HUES6 (cell line): ENCODE results near the gene INTS4.
"Not testable (repeated sequence)": the region's sequence is repeated elsewhere in the genome, so short reads cannot be mapped to it uniquely, and the experiment has no call there.

Experiments used
- H3K27ac ChIP-seq: 2 replicates; pipeline ENCODE4 v1.7.0; 2013; ENCODE audit warnings: low read depth, mild to moderate bottlenecking, low read length, inconsistent platforms
- H3K27me3 ChIP-seq: 2 replicates; pipeline ENCODE4 v1.6.1; 2013; ENCODE audit warnings: low read length; ENCODE audit not compliant: control insufficient read depth, insufficient read depth
- H3K36me3 ChIP-seq: 2 replicates; pipeline ENCODE4 v1.6.1; 2013; ENCODE audit warnings: low read length; ENCODE audit not compliant: control insufficient read depth, insufficient read depth
- H3K4me1 ChIP-seq: 2 replicates; pipeline ENCODE4 v1.6.1; 2013; ENCODE audit warnings: low read length; ENCODE audit not compliant: control insufficient read depth, insufficient read depth
- H3K4me3 ChIP-seq: 2 replicates; pipeline ENCODE4 v1.5.1; 2013; ENCODE audit warnings: low read depth, low read length
- H3K9ac ChIP-seq: one replicate; pipeline ENCODE4 v1.6.1; 2013; ENCODE audit warnings: mild to moderate bottlenecking, low read length
- H3K9me3 ChIP-seq: 2 replicates; pipeline ENCODE4 v1.6.1; 2013; ENCODE audit warnings: low read depth, low read length; ENCODE audit not compliant: control insufficient read depth, insufficient read depth

The INTS4 gene

GRCh38 chr11:77878247-77878646, 116.2 kb downstream of the INTS4 start:
- not testable (repeated sequence) for H3K9me3 ChIP-seq, H3K4me1 ChIP-seq, H3K27me3 ChIP-seq, H3K9ac ChIP-seq, H3K27ac ChIP-seq, H3K4me3 ChIP-seq
- H3K36me3 ChIP-seq = peaks cover 40% of the 10 kb centered on the region

DNA sequence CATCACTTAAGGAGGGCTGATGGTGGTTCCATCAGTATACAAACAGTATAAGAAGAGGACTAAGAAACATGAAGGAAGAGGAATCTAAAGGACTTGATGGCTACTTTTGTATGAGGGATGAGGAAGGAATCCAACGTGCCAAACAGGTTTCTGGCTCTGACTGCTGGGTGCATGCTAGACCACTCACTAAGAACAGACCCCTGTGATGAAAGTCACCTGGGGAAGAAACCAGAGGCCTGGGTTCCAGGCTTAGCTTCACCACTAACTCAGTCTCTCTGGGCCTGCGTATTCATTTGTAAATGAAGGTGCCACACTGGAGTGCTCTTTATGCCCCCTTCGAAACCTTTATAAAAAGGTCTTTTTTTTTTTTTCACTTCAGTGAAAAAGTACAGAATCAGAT, 118.4 kb downstream of the INTS4 start:
- H3K4me3 ChIP-seq = no peak overlapping the region
- H3K27ac ChIP-seq = no peak overlapping the region; the same call in 1 of the 2 replicates
- no peaks in the 10 kb centered on the region for H3K27me3 ChIP-seq
- no peaks in the 10 kb centered on the region for H3K9me3 ChIP-seq
- no peak overlapping the region for H3K9ac ChIP-seq
- peaks cover 37% of the 10 kb centered on the region for H3K36me3 ChIP-seq
- H3K4me1 ChIP-seq = 0 out of 2 replicates have a peak, but pooled peaks cover 5% of the 10 kb centered on the region

DNA sequence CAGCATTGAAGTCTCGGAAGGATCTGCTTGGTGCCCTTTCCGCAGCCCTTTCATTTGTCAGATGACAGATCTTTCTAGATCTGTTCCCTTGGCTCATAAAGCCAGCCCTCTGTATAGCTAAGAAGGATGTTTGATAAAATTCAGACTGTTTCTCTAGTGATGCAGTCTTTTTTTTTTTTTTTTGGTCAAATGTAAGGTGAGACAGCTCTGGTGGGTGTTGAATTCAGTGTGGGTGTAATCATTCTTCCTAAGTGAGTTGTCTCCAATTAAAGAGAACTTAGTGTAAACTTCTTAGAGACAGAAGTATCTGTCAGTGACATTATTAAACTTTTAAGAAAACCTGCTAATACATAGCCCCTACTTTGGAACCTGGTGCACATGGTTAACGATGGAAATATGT, 120.3 kb downstream of the INTS4 start:
- Histone ChIP-seq H3K9ac (no peak overlapping the region), H3K4me3 (no peak overlapping the region), H3K4me1 (0 out of 2 replicates have a peak, but pooled peaks cover 5% of the 10 kb centered on the region), H3K9me3 (no peaks in the 10 kb centered on the region), H3K36me3 (peaks cover 32% of the 10 kb centered on the region), H3K27ac (no peak overlapping the region), H3K27me3 (no peaks in the 10 kb centered on the region)

DNA sequence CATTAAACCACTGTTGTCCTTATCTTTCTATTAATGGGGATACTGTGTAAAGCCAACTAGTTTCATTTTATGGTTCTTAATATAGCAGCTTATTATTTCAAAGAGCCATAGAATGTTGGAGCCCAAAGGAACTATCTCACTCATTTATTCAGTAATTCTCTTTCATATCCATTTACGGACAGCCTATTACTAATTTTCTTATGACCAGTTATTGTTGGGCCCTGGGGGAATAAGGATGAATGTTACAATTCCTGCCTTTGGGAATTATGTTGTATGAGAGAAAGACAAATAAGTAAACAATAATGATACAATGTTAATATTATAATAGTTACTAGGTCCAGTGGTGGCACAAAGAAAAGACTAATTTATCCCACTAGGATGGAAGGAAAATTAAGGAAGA, 121.1 kb downstream of the INTS4 start:
- H3K9me3 ChIP-seq = no peaks in the 10 kb centered on the region
- H3K27ac ChIP-seq = no peak overlapping the region
- no peak overlapping the region for H3K9ac ChIP-seq
- 0 out of 2 replicates have a peak, but pooled peaks cover 5% of the 10 kb centered on the region for H3K4me1 ChIP-seq
- H3K36me3 ChIP-seq = peaks cover 23% of the 10 kb centered on the region
- H3K4me3 ChIP-seq = no peak overlapping the region
- H3K27me3 ChIP-seq = no peaks in the 10 kb centered on the region

- Histone ChIP-seq H3K9ac (no peak overlapping the region), H3K9me3 (no peaks in the 10 kb centered on the region), H3K4me3 (no peak overlapping the region), H3K27me3 (no peaks in the 10 kb centered on the region), H3K27ac (no peak overlapping the region), H3K36me3 (peaks cover 18% of the 10 kb centered on the region), H3K4me1 (0 out of 2 replicates have a peak, but pooled peaks cover 5% of the 10 kb centered on the region)
These were observed 122.6 kb downstream of the INTS4 start for GRCh38 chr11:77871855-77872254.

DNA sequence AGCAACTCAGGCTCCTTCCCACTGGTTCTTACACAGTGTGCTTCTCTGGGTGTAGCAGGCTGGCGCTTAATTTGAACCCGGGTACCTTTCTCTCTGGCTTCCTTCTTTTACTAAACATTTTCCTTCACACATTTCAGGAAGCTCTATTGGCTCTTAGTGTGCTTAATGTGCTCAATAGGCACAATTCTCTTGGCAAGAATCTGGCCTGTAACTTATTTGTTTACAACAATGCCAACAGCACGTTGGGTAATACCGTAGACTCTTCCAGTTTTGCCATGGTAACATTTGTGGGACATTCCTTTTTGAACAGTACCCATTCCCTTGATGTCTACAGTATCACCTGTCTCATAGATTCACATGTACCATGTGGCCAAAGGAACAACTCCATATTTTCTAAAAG, 125.7 kb downstream of the INTS4 start:
- Histone ChIP-seq H3K4me3 (no peak overlapping the region), H3K9me3 (no peaks in the 10 kb centered on the region), H3K4me1 (no peaks in the 10 kb centered on the region), H3K36me3 (peaks cover 16% of the 10 kb centered on the region), H3K9ac (no peak overlapping the region), H3K27ac (no peak overlapping the region), H3K27me3 (no peaks in the 10 kb centered on the region)

DNA sequence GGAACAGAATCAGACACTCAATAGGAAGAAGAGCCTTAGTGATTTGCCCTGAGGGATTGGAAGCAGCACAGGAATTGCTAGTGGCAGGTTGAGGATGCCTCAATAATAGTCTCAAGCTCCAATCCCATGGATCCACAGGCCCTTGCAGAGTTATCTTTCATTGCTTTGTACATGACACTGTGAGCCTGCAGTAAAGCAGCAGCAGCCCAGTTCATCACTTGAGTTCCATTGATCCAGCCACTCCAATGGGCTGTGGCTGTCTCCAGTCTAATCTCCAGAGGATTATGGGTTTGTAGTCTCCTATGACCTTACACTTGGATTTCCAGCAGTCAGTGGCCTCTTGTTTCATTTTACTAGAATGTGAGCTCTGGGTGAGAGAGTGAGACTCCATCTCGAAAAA, 128.1 kb downstream of the INTS4 start:
- Histone ChIP-seq H3K4me3 (no peak overlapping the region), H3K36me3 (peaks cover 6% of the 10 kb centered on the region), H3K27me3 (no peaks in the 10 kb centered on the region), H3K9ac (no peak overlapping the region), H3K4me1 (no peaks in the 10 kb centered on the region), H3K9me3 (no peaks in the 10 kb centered on the region), H3K27ac (no peak overlapping the region)

DNA sequence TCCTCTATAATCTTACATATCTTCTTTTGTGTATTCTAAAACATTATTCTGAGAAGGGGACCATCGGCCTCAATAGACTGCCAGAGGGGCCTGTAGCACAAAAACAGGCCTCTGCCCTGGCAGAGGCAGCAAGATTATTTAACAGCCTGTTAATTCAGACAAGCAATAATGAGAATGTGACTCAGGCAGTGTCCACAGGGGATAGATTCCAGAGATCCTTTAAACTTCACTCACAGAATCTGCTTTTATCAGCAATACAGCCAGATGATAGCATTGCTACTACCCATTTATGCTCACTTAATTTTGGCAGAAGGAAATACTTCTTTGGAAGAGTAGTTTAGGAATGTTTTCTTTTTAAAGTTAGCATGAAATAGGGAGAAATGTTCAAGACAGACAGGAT, 128.7 kb downstream of the INTS4 start:
- Histone ChIP-seq H3K27ac (no peak overlapping the region), H3K4me1 (no peaks in the 10 kb centered on the region), H3K9me3 (no peaks in the 10 kb centered on the region), H3K4me3 (no peak overlapping the region), H3K36me3 (peaks cover 5% of the 10 kb centered on the region), H3K9ac (no peak overlapping the region), H3K27me3 (no peaks in the 10 kb centered on the region)

- H3K4me1 ChIP-seq, H3K27me3 ChIP-seq, H3K27ac ChIP-seq, H3K9ac ChIP-seq, H3K9me3 ChIP-seq, H3K36me3 ChIP-seq, H3K4me3 ChIP-seq: not testable (repeated sequence)
These were observed 133.0 kb downstream of the INTS4 start for GRCh38 chr11:77861444-77861843.

GRCh38 chr11:77857906-77858457, 136.5 kb downstream of the INTS4 start:
- Histone ChIP-seq H3K9me3 (peaks cover 38% of the 10 kb centered on the region), H3K36me3 (peaks cover 21% of the 10 kb centered on the region)
- not testable (repeated sequence) for H3K9ac ChIP-seq, H3K27ac ChIP-seq, H3K4me3 ChIP-seq, H3K27me3 ChIP-seq, H3K4me1 ChIP-seq

DNA sequence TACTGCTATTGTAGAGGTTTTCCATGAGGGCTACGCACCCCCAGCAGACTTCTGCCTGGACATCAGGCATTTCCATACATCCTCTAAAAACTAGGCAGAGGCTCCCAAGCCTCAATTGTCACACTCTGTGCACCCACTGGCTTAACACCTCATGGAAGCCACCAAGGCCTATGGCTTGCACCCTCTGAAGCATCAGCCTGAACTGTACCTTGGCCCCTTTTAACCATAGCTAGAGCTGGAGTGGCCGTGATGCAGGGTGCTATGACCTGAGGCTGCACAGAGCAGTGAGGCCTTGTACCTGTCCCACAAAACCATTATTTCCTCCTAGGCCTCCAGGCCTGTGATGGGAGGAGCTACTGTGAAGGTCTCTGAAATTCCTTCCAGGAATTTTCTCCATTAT, 139.6 kb downstream of the INTS4 start:
- H3K9me3 ChIP-seq = peaks cover 45% of the 10 kb centered on the region
- H3K27ac ChIP-seq = no peak overlapping the region
- no peak overlapping the region for H3K4me3 ChIP-seq
- H3K9ac ChIP-seq = no peak overlapping the region
- peaks cover 29% of the 10 kb centered on the region for H3K36me3 ChIP-seq
- no peaks in the 10 kb centered on the region for H3K27me3 ChIP-seq
- H3K4me1 ChIP-seq = no peaks in the 10 kb centered on the region

GRCh38 chr11:77851503-77851902, 143.0 kb downstream of the INTS4 start:
- no peak overlapping the region for H3K27ac ChIP-seq
- H3K4me1 ChIP-seq = no peaks in the 10 kb centered on the region
- no peaks in the 10 kb centered on the region for H3K27me3 ChIP-seq
- H3K4me3 ChIP-seq = no peak overlapping the region
- no peak overlapping the region for H3K9ac ChIP-seq
- peaks cover 22% of the 10 kb centered on the region for H3K36me3 ChIP-seq
- peaks cover 38% of the 10 kb centered on the region for H3K9me3 ChIP-seq
